Heart left ventricle (tissue), 16 donors: ENCODE results near the gene NTRK2. TPM values are rescaled to one million over a fixed set of nuclear protein-coding genes. Genes with fewer than 3 reads are reported as not detected.

ENCODE experiments used
- ATAC-seq, 4 donors: fragments of 200-7000 bp; cut with Tn5 transposase; one replicate each; pipeline ENCODE4 v1.9.1; 2020 to 2022; ENCODE audit warnings: moderate library complexity in 4 of 4, mild to moderate bottlenecking in 3 of 4, moderate number of reproducible peaks in 1 of 4
- DNase-seq, 5 donors: peaks; one replicate each; pipeline ENCODE4 v3.0.0-alpha.2; 2020
- H3K27ac ChIP-seq, 12 donors: fragments of 200-600 bp; sonication (generic) in 4 of 12; one replicate each; pipeline versions ENCODE4 v1.5.0 to v1.8.0; 2016 to 2022; ENCODE audit warnings: mild to moderate bottlenecking in 2 of 12
- H3K27me3 ChIP-seq, 9 donors: fragments of 200-600 bp; sonication (generic) in 2 of 9; one replicate each; pipeline versions ENCODE4 v1.5.1 to v1.8.0; 2016 to 2022; ENCODE audit warnings: mild to moderate bottlenecking in 3 of 9
- H3K36me3 ChIP-seq, 9 donors: fragments of 200-600 bp; sonication (generic) in 2 of 9; one replicate each; pipeline versions ENCODE4 v1.5.0 to v1.8.0; 2018 to 2022; ENCODE audit warnings: mild to moderate bottlenecking in 2 of 9
- H3K4me1 ChIP-seq, 12 donors: fragments of 200-600 bp; sonication (generic) in 4 of 12; one replicate each; pipeline versions ENCODE4 v1.5.0 to v1.8.0; 2016 to 2022; ENCODE audit warnings: mild to moderate bottlenecking in 3 of 12
- H3K4me3 ChIP-seq, 12 donors: fragments of 200-600 bp; sonication (generic) in 4 of 12; one replicate each; pipeline versions ENCODE4 v1.5.0 to v1.8.0; 2017 to 2022; ENCODE audit warnings: mild to moderate bottlenecking in 9 of 12, moderate library complexity in 4 of 12
- H3K9me3 ChIP-seq, 12 donors: fragments of 200-600 bp; sonication (generic) in 4 of 12; one replicate each; pipeline versions ENCODE4 v1.5.0 to v1.8.0; 2016 to 2022; ENCODE audit warnings: mild to moderate bottlenecking in 1 of 12
- CTCF ChIP-seq, 12 donors: fragments of 200-600 bp; sonication (generic) in 4 of 12; IDR thresholded peaks; one replicate each; pipeline versions ENCODE4 v1.5.0 to v1.8.0; 2018 to 2022; ENCODE audit warnings: antibody characterized with exemption in 12 of 12, mild to moderate bottlenecking in 5 of 12
- POLR2A ChIP-seq, 2 donors: fragments of 450-650 bp; IDR thresholded peaks; one replicate each; pipeline ENCODE4 v1.6.1; 2017; ENCODE audit warnings: antibody characterized with exemption in 2 of 2, mild to moderate bottlenecking in 2 of 2, moderate library complexity in 2 of 2
- WGBS, 4 donors: extraction: QIAGEN DNeasy Blood & Tissue Kit in 2 of 4; methylation state at CpG; one replicate each; pipeline versions ENCODE4 v1.1.5 to v1.1.7; 2013 to 2018; 5-methylcytosine and 5-hydroxymethylcytosine counted together
- intact Hi-C, 10 donors: fragments of 100-400 bp; cut with DNase I; formaldehyde crosslinking; loops; one replicate each; pipeline versions ENCODE4 v1.11.1 to v1.14.2; 2022
- polyA plus RNA-seq, 2 donors: library from polyadenylated mRNA; stranded (reverse); fragments of 200-250 nt; gene quantifications; one replicate each; pipeline ENCODE4 v1.2.3, GENCODE V29; 2013
- total RNA-seq, 9 donors: library from RNA; depleted of rRNA in 2 of 9; stranded (reverse); fragments of >200 nt in 2 of 9; fragmentation: NEBNext Ultra II Directional in 3 of 9; extraction: Animal tissue kit (Norgen Biotek cat#: 25700) in 3 of 9; gene quantifications; one replicate each; pipeline versions ENCODE4 v1.1.0 to v1.2.4, GENCODE V29; 2016 to 2023
- donor health status: ischemic (EF 13 %, LVEDD 7.1; RV severe dilation, severe dysfunction).
- donor health status: healthy with polysubstance abuse.
- donor health status: DM: no; HTN: yes; CAD: no.
- donor health status: DM: no; HTN: no; CAD: no.
- donor health status: ischemic (EF 25% LVEDD 6.9; RV normal size, moderate dysfunction).
- donor health status: ischemic (EF 25% LVEDD 5.7; RV mildly dilated, moderate dysfunction).
- donor health status: healthy.
- donor health status: DM: yes; HTN: yes; CAD: no.
- donor health status: ischemic (EF 35%, LVEDD 5.7; RV mildly dilated, moderate dysfunction).
- donor health status: nonischemic (EF 11% LVEDD 7.7; RV severe dilation, severe dysfunction).
- donor health status: DM: yes; HTN: yes; CAD: no.
- donor health status: PGD.
- donor health status: ischemic (EF 29% LVEDD 5.4; RV normal size, mild dysfunction).
- donor health status: nonischemic (EF 23%, LVEDD 6.1; RV moderate dilation, normal function).

NTRK2 gene
- total and polyA plus RNA-seq, 11 donors, result 0.86 to 16.0 (median 2.4) TPM

GRCh38 chr9:84834426-84834825 is 164.9 kb downstream of the NTRK2 start:
- no peak overlapping the region for H3K4me3 ChIP-seq
- no peak overlapping the region for H3K27ac ChIP-seq
- ATAC-seq (no peak), DNase-seq (no peak)
- no peak for TF ChIP-seq POLR2A (IDR thresholded peaks at IDR 0.05)
- TF ChIP-seq CTCF (IDR thresholded peaks at IDR 0.05), result no peak
- WGBS, 4 donors, result 72 to 79% (median 77%) methylated on average over 4 of the region's 4 CpGs
- H3K36me3 ChIP-seq, result no peaks in the 10 kb centered on the region
- H3K4me1 ChIP-seq, result no peaks in the 10 kb centered on the region
- H3K27me3 ChIP-seq, result no peaks in the 10 kb centered on the region
- H3K9me3 ChIP-seq, result no peaks in the 10 kb centered on the region
- intact Hi-C loops, result no loop called here

GRCh38 chr9:84835745-84836144 is 166.2 kb downstream of the NTRK2 start:
- DNase-seq (no peak), ATAC-seq (no peak)
- 71 to 90% (median 81%) methylated on average over 5 of the region's 5 CpGs for WGBS, 4 donors
- Histone ChIP-seq H3K9me3 (no peaks in the 10 kb centered on the region), H3K36me3 (no peaks in the 10 kb centered on the region), H3K4me1 (no peaks in the 10 kb centered on the region), H3K27ac (no peak overlapping the region), H3K27me3 (no peaks in the 10 kb centered on the region), H3K4me3 (no peak overlapping the region)
- intact Hi-C loops, result no loop called here
- TF ChIP-seq POLR2A (IDR thresholded peaks at IDR 0.05), result no peak
- no peak for TF ChIP-seq CTCF (IDR thresholded peaks at IDR 0.05)

GRCh38 chr9:84838879-84839278 is 169.3 kb downstream of the NTRK2 start:
- intact Hi-C loops, result no loop called here
- no peak for DNase-seq
- Histone ChIP-seq H3K4me3 (no peak overlapping the region), H3K36me3 (no peaks in the 10 kb centered on the region), H3K27ac (no peak overlapping the region), H3K4me1 (no peaks in the 10 kb centered on the region), H3K9me3 (no peaks in the 10 kb centered on the region), H3K27me3 (no peaks in the 10 kb centered on the region)
- no peak for TF ChIP-seq CTCF (IDR thresholded peaks at IDR 0.05)
- no peak for TF ChIP-seq POLR2A (IDR thresholded peaks at IDR 0.05)
- no peak for ATAC-seq
- WGBS, 4 donors, result 76 to 89% (median 86%) methylated on average over 1 of the region's 1 CpG

GRCh38 chr9:84839541-84839940 is 170.0 kb downstream of the NTRK2 start:
- TF ChIP-seq POLR2A (IDR thresholded peaks at IDR 0.05), result no peak
- TF ChIP-seq CTCF (IDR thresholded peaks at IDR 0.05), result no peak
- Histone ChIP-seq H3K27me3 (no peaks in the 10 kb centered on the region), H3K4me1 (no peaks in the 10 kb centered on the region), H3K4me3 (no peak overlapping the region), H3K36me3 (no peaks in the 10 kb centered on the region), H3K27ac (no peak overlapping the region), H3K9me3 (no peaks in the 10 kb centered on the region)
- intact Hi-C loops, result no loop called here
- WGBS, 4 donors, result 68 to 76% (median 69%) methylated on average over 9 of the region's 9 CpGs
- no peak for DNase-seq
- no peak for ATAC-seq
